PC-3 (cell line): ENCODE measurements around the gene CYRIA. TPM values are rescaled to one million over a fixed set of nuclear protein-coding genes. Genes with fewer than 3 reads are reported as not detected.

ENCODE experiments used
- ATAC-seq: fragments of 200-7000 bp; cut with Tn5 transposase; 2 replicates; pipeline ENCODE4 v1.9.1; 2020; ENCODE audit warnings: mild to moderate bottlenecking, moderate library complexity
- BruUV-seq: library from RNA; stranded (reverse); fragments of 400-500 nt; replicated peaks from 2 replicates; lab custom pipeline; 2021; lab: Mats Ljungman, UMichigan
- CTCF ChIA-PET: fragments of 300-600 bp; sonication (Branson Sonifier 250); formaldehyde crosslinking; loops from one replicate; lab custom pipeline; 2022; ENCODE audit warnings: antibody characterized with exemption; lab: Charles Lee
- POLR2A ChIA-PET: fragments of 300-600 bp; sonication (Branson Sonifier 250); formaldehyde crosslinking; loops from one replicate; lab custom pipeline; 2022; ENCODE audit warnings: antibody characterized with exemption; ENCODE audit not compliant: unreplicated experiment; lab: Charles Lee
- DNase-seq: peaks from one replicate; pipeline ENCODE4 v3.0.0-alpha.2; 2015
- H2AFZ ChIP-seq: fragments of 300-600 bp; sonication (generic); 2 replicates; pipeline ENCODE4 v1.6.0; 2016; ENCODE audit warnings: antibody characterized with exemption, low read length
- H3F3A ChIP-seq: fragments of 300-600 bp; sonication (generic); one replicate; pipeline ENCODE4 v1.6.0; 2017; ENCODE audit warnings: antibody characterized with exemption, low read length, control low read depth, mild to moderate bottlenecking; ENCODE audit not compliant: unreplicated experiment
- H3K27ac ChIP-seq: fragments of 300-600 bp; sonication (generic); 2 replicates; pipeline ENCODE4 v1.5.1; 2016; ENCODE audit warnings: mild to moderate bottlenecking, low read length
- H3K27me3 ChIP-seq: fragments of 300-600 bp; sonication (generic); 2 replicates; pipeline ENCODE4 v1.6.1; 2016; ENCODE audit warnings: low read length, mixed read lengths
- H3K36me3 ChIP-seq: fragments of 300-600 bp; sonication (generic); 2 replicates; pipeline ENCODE4 v1.6.1; 2016; ENCODE audit warnings: low read depth, mixed run types, low read length, mixed read lengths
- H3K4me1 ChIP-seq: fragments of 300-600 bp; sonication (generic); 2 replicates; pipeline ENCODE4 v1.5.1; 2016; ENCODE audit warnings: low read length; ENCODE audit not compliant: insufficient read depth
- H3K4me2 ChIP-seq: fragments of 300-600 bp; sonication (generic); 2 replicates; pipeline ENCODE4 v1.6.0; 2016; ENCODE audit warnings: low read length
- H3K4me3 ChIP-seq: fragments of 300-600 bp; sonication (generic); 2 replicates; pipeline ENCODE4 v1.5.1; 2016; ENCODE audit warnings: mild to moderate bottlenecking, low read length, mixed read lengths
- H3K79me2 ChIP-seq: fragments of 300-600 bp; sonication (generic); 2 replicates; pipeline ENCODE4 v1.6.1; 2017; ENCODE audit warnings: low read length, mixed read lengths
- H3K9ac ChIP-seq: fragments of 300-600 bp; sonication (generic); 2 replicates; pipeline ENCODE4 v1.6.0; 2016; ENCODE audit warnings: mild to moderate bottlenecking, low read length
- H3K9me2 ChIP-seq: fragments of 300-600 bp; sonication (generic); replicated peaks from 2 replicates; pipeline ENCODE4 v1.6.1; 2016; ENCODE audit warnings: mixed run types, low read length, mixed read lengths
- H3K9me3 ChIP-seq: fragments of 300-600 bp; sonication (generic); 2 replicates; pipeline ENCODE4 v1.6.1; 2016; ENCODE audit warnings: low read length, mixed read lengths
- H4K20me1 ChIP-seq: fragments of 300-600 bp; sonication (generic); 2 replicates; pipeline ENCODE4 v1.6.1; 2016; ENCODE audit warnings: low read length, mixed read lengths
- CTCF ChIP-seq: fragments of 300-600 bp; sonication (generic); conservative IDR thresholded peaks from 2 replicates; pipeline ENCODE4 v1.5.1; 2017; ENCODE audit warnings: antibody characterized with exemption, low read depth, mild to moderate bottlenecking, low read length
- EZH2 ChIP-seq: fragments of 300-600 bp; sonication (generic); IDR thresholded peaks from one replicate; pipeline ENCODE4 v1.6.1; 2017; ENCODE audit warnings: antibody characterized with exemption, mild to moderate bottlenecking, low read length; ENCODE audit not compliant: unreplicated experiment
- EZH2phosphoT487 ChIP-seq: fragments of 300-600 bp; sonication (generic); IDR thresholded peaks from 2 replicates; pipeline ENCODE4 v1.6.1; 2018; ENCODE audit warnings: mild to moderate bottlenecking, antibody characterized with exemption, low read length, borderline replicate concordance
- intact Hi-C: fragments of 100-400 bp; cut with micrococcal nuclease; formaldehyde crosslinking; loops from 2 replicates; pipeline ENCODE4 v1.9.0; 2023
- total RNA-seq: library from RNA; depleted of rRNA; stranded (reverse); fragments of >200 nt; gene quantifications from 2 replicates; pipeline ENCODE4 v1.2.3, GENCODE V29; 2014

CYRIA gene
- total RNA-seq, 1 experiment from 2014 or later, result 0.15 TPM

- Histone ChIP-seq H3K4me1 (no peaks in the 10 kb centered on the region), H3K27ac (no peak overlapping the region), H2AFZ (no peak overlapping the region), H3K9me2 (no peaks in the 10 kb centered on the region), H3K27me3 (no peaks in the 10 kb centered on the region), H3K79me2 (no peaks in the 10 kb centered on the region), H3K4me2 (no peak overlapping the region), H3K36me3 (no peaks in the 10 kb centered on the region), H3K9me3 (no peaks in the 10 kb centered on the region), H3F3A (no peaks in the 10 kb centered on the region), H3K9ac (no peak overlapping the region), H3K4me3 (no peak overlapping the region), H4K20me1 (no peaks in the 10 kb centered on the region)
- DNase-seq (no peak), ATAC-seq (no peak)
- BruUV-seq, result no TSS peak
- ChIA-PET CTCF (no interaction called here), POLR2A (no interaction called here)
- TF ChIP-seq EZH2 (no peak), EZH2phosphoT487 (no peak), CTCF (no peak)
- intact Hi-C loops, result no loop called here
These were observed 19.7 kb downstream of the CYRIA start for GRCh38 chr2:16645775-16646559.

- no peak overlapping the region for H3K4me2 ChIP-seq
- no peaks in the 10 kb centered on the region for H4K20me1 ChIP-seq
- no peak overlapping the region for H2AFZ ChIP-seq
- H3K27ac ChIP-seq, result no peak overlapping the region
- H3K79me2 ChIP-seq, result no peaks in the 10 kb centered on the region
- no peaks in the 10 kb centered on the region for H3K4me1 ChIP-seq
- no peak overlapping the region for H3K9ac ChIP-seq
- H3F3A ChIP-seq, result no peaks in the 10 kb centered on the region
- H3K9me2 ChIP-seq, result no peaks in the 10 kb centered on the region
- no peak for DNase-seq
- BruUV-seq, result no TSS peak
- no peaks in the 10 kb centered on the region for H3K36me3 ChIP-seq
- intact Hi-C loops, result no loop called here
- no peak for TF ChIP-seq CTCF
- TF ChIP-seq EZH2phosphoT487, result no peak
- no peak for TF ChIP-seq EZH2
- H3K4me3 ChIP-seq, result no peak overlapping the region
- POLR2A ChIA-PET, result no interaction called here
- CTCF ChIA-PET, result no interaction called here
- no peak for ATAC-seq
- no peaks in the 10 kb centered on the region for H3K9me3 ChIP-seq
- H3K27me3 ChIP-seq, result no peaks in the 10 kb centered on the region
These were observed 20.5 kb downstream of the CYRIA start for GRCh38 chr2:16645088-16645487.

GRCh38 chr2:16644221-16644925 is 21.3 kb downstream of the CYRIA start:
- no peak overlapping the region for H3K27ac ChIP-seq
- no peak overlapping the region for H2AFZ ChIP-seq
- intact Hi-C loops, result no loop called here
- no peaks in the 10 kb centered on the region for H4K20me1 ChIP-seq
- no peaks in the 10 kb centered on the region for H3K79me2 ChIP-seq
- ATAC-seq (no peak), DNase-seq (no peak)
- no peaks in the 10 kb centered on the region for H3K4me1 ChIP-seq
- no peaks in the 10 kb centered on the region for H3K9me3 ChIP-seq
- BruUV-seq, result no TSS peak
- H3K9ac ChIP-seq, result no peak overlapping the region
- TF ChIP-seq EZH2 (no peak), EZH2phosphoT487 (no peak), CTCF (no peak)
- no peaks in the 10 kb centered on the region for H3F3A ChIP-seq
- no peak overlapping the region for H3K4me2 ChIP-seq
- H3K36me3 ChIP-seq, result no peaks in the 10 kb centered on the region
- ChIA-PET POLR2A (no interaction called here), CTCF (no interaction called here)
- H3K27me3 ChIP-seq, result no peaks in the 10 kb centered on the region
- H3K4me3 ChIP-seq, result no peak overlapping the region
- no peaks in the 10 kb centered on the region for H3K9me2 ChIP-seq
